Coronary artery (tissue), 2 donors: ENCODE data around the gene CSN3.

ENCODE experiments used
- DNase-seq: peaks from one replicate; pipeline ENCODE4 v3.0.0-alpha.2; 2017; ENCODE audit warnings: low spot score
- H3K27ac ChIP-seq, 2 donors: fragments of 200-600 bp; sonication (generic); one replicate each; pipeline ENCODE4 v1.5.1; 2016 to 2019
- H3K4me3 ChIP-seq: fragments of 200-600 bp; sonication (generic); 2 replicates; pipeline ENCODE4 v1.5.1; 2016; ENCODE audit warnings: mild to moderate bottlenecking, moderate library complexity
- TF ChIP-seq, protein P1 (sequence below): fragments of 200-600 bp; sonication (generic); IDR thresholded peaks from one replicate; pipeline ENCODE4 v1.5.1; 2019; ENCODE audit warnings: antibody characterized with exemption

The CSN3 gene

DNA sequence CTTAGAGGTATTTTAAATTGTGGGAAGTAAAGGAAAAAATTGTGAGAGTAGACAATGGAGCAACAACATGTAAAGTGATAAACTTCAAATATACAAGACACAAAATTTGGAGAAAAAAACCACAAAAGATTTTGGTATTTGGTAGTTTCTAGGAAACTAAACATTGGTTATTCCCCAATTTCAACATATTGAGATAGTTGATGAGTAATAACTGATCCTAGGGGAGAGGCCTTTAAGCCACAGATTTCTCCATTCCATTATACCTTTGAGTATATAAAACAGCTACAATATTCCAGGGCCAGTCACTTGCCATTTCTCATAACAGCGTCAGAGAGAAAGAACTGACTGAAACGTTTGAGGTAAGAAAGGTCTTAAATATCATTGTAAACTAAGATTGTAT lies 16.6 kb upstream of the CSN3 start, which contains the start of gene FDCSP:
FDCSP (plus strand) TSS at position 301 of the 400 bp plus-strand sequence. CDS start 5,071 bp downstream, outside the sequence.
- TF ChIP-seq, protein P1, sequence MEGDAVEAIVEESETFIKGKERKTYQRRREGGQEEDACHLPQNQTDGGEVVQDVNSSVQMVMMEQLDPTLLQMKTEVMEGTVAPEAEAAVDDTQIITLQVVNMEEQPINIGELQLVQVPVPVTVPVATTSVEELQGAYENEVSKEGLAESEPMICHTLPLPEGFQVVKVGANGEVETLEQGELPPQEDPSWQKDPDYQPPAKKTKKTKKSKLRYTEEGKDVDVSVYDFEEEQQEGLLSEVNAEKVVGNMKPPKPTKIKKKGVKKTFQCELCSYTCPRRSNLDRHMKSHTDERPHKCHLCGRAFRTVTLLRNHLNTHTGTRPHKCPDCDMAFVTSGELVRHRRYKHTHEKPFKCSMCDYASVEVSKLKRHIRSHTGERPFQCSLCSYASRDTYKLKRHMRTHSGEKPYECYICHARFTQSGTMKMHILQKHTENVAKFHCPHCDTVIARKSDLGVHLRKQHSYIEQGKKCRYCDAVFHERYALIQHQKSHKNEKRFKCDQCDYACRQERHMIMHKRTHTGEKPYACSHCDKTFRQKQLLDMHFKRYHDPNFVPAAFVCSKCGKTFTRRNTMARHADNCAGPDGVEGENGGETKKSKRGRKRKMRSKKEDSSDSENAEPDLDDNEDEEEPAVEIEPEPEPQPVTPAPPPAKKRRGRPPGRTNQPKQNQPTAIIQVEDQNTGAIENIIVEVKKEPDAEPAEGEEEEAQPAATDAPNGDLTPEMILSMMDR, result no peak
- H3K4me3 ChIP-seq, result no peak within 1 kb of the TSS
- DNase-seq, result no peak
- H3K27ac ChIP-seq, result no peak within 1 kb of the TSS

DNA sequence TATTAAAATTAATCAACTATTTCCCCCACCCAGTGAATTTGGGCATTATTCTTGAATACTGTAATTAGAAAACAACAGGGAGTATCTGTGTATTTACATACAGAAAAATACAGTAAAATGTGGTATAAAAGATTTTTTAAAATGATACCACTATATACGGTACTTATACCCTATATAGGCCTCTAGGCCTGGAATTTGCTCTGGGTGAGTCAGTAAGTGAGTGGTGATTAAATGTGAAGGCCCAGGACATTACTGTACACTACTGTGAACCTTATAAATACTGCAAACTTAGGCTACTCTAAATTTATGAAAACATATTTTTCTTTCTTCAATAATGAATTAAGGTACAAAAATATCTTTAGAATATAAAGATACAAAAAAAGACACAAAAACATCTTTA lies 6.3 kb upstream of the CSN3 start:
- no peak for DNase-seq
- Histone ChIP-seq H3K4me3 (no peak overlapping the region), H3K27ac (no peak overlapping the region)
- TF ChIP-seq, protein P1, result no peak

DNA sequence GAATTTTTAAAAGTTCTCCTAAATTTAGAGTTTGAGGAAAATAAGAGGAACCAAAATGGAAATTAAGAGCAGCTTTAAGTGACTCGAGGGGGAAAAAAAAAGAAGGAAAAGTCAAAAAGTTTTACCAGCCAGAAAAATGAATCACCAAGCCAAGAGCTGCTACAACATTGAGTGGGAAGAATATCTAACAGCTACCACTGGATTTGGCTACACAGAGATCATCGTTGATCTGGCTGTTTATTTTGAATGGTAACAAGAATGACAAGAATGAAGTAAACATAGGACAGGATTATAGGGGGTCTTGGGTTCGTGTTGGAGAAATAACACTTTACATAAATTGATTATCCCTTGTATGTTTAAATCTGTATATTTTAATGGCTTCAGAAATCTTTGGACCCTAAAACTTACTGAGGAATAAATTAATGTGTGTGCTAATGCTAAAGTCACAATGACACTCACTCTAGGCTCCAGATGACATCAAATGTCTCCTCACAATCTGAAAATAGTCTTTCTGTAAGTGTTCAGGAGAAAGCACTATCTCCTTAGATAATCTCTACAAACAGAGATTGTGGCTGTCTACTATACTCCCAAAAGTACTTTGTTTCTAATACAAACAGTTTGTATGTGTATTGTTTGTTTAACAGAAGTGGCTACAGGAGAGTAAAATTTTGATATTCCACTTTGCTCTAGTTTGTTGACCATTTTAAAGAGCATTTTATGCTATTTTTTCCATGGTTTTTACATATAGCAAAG lies 3.1 kb upstream of the CSN3 start:
- TF ChIP-seq, protein P1, result no peak
- no peak overlapping the region for H3K4me3 ChIP-seq
- DNase-seq, result no peak

DNA sequence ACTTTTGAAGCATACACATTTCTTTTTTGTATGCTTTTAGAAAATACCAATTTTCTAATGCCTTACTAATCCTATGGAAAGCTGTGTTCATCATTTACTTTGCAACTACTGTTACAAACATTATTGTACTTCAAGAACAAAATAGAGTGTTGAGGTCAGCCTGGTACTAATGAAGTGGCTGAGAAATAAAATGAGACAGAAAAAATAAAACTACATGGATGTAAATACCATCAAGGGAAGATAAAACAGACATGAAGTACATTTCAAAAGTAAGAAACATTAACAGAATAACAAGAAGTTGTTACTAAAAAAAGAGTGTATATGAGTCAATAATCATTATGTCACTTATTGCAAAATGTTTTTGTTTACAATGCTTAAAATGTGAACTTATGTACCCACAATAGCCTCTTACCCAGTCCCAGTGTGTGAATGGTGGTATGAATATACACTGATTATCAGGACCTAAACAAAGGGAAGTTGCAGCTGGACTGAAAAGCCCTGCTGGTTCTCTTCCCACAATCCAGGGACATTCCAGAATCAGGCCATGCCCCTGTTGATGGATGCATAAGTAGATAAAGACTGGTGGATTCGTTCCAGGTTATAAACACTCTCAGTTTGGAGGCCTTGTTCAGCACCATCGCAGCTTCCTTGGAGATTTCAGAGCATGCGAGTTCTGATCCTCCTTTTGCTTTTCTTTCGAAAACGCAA lies 2.4 kb upstream of the CSN3 start:
- TF ChIP-seq, protein P1, result no peak
- no peak for DNase-seq
- H3K4me3 ChIP-seq, result no peak overlapping the region
- no peak overlapping the region for H3K27ac ChIP-seq

More for the DNA sequence above, 3.1 kb upstream of the CSN3 start:
- no peak overlapping the region for H3K27ac ChIP-seq

DNA sequence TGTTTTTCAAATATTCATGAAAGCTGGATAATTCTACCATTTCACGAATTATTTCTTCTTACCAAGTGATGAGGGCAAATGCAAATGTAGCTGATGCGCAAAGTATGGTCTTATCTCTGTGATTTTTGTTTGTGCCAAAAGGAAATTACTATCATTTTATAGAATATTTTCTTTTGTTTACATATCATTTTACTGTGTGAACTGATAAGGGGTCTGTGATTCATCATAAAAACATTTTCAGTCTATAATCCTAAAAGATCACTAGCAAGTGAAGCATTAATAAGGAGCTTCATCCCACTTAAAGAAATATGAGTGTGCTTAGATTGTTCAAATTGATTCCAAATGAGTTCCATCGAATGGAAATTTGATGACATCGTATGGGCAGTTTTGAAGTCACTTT lies 694 bp downstream of the CSN3 start:
- Histone ChIP-seq H3K4me3 (no peak overlapping the region), H3K27ac (no peak overlapping the region)
- no peak for DNase-seq
- TF ChIP-seq, protein P1, result no peak

DNA sequence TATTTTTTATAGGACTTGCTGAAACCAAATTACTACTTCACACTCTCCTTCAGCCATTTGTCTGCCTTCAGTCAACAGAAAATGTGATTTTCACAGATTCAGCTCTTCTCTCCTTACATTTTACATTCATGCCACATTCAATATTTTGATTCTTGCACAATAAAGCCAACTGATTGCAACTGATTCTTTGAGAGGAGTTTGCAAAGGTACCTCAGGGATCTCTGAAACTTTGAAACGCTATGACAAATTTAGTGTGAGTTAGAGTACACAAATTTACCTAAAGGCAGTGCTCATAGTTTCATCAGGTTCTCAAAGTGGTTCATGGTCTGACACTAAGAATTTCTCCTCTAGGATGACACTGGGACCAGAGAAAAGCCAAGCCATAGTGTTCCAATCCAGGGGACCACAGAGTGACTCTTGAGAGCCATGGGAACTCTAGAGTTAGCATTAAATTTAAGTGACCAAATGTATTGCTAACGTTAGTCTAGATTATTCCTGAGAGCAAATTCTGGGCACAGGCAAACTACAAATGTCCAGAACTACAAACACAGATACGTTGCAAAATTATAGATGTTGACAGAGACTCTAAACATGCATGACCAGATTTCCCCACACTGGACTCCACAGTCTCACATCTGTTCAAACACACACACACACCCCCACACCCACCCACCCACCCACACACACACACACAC lies 9.0 kb downstream of the CSN3 start:
- H3K27ac ChIP-seq, result no peak overlapping the region
- H3K4me3 ChIP-seq, result no peak overlapping the region
- DNase-seq, result no peak
- TF ChIP-seq, protein P1, result no peak
